KMS-11 (cell line): ENCODE data around the gene SVOPL.

Experiments
- H2AFZ ChIP-seq: fragments of 200-600 bp; sonication (generic); 2 replicates; pipeline ENCODE4 v1.6.1; 2016; ENCODE audit warnings: antibody characterized with exemption, mixed run types, low read depth
- H3K27ac ChIP-seq: fragments of 200-600 bp; sonication (generic); 2 replicates; pipeline ENCODE4 v1.6.1; 2016; ENCODE audit warnings: mild to moderate bottlenecking, mixed run types
- H3K27me3 ChIP-seq: fragments of 200-600 bp; sonication (generic); 2 replicates; pipeline ENCODE4 v1.6.1; 2017; ENCODE audit warnings: mild to moderate bottlenecking, low read depth, mixed run types, moderate library complexity; ENCODE audit not compliant: insufficient read depth
- H3K36me3 ChIP-seq: fragments of 200-600 bp; sonication (generic); 2 replicates; pipeline ENCODE4 v1.6.1; 2017; ENCODE audit warnings: mild to moderate bottlenecking, mixed run types; ENCODE audit not compliant: insufficient read depth
- H3K4me1 ChIP-seq: fragments of 200-600 bp; sonication (generic); 2 replicates; pipeline ENCODE4 v1.6.1; 2016; ENCODE audit warnings: mild to moderate bottlenecking, low read depth, mixed run types; ENCODE audit not compliant: poor library complexity, severe bottlenecking
- H3K4me2 ChIP-seq: fragments of 200-600 bp; sonication (generic); 2 replicates; pipeline ENCODE4 v1.7.0; 2016; ENCODE audit warnings: mild to moderate bottlenecking, mixed run types
- H3K4me3 ChIP-seq: fragments of 200-600 bp; sonication (generic); IDR thresholded peaks from 2 replicates; pipeline ENCODE4 v1.6.1; 2017; ENCODE audit warnings: low read depth, low read length, mixed read lengths; ENCODE audit not compliant: insufficient read depth
- H3K79me2 ChIP-seq: fragments of 200-600 bp; sonication (generic); 2 replicates; pipeline ENCODE4 v1.6.1; 2016; ENCODE audit warnings: low read depth, mixed run types; ENCODE audit not compliant: insufficient read depth
- H3K9ac ChIP-seq: fragments of 200-600 bp; sonication (generic); 2 replicates; pipeline ENCODE4 v1.6.1; 2016; ENCODE audit warnings: mild to moderate bottlenecking, mixed run types
- H4K20me1 ChIP-seq: fragments of 200-600 bp; sonication (generic); 2 replicates; pipeline ENCODE4 v1.6.1; 2016; ENCODE audit warnings: mild to moderate bottlenecking, mixed run types; ENCODE audit not compliant: insufficient read depth
- CTCF ChIP-seq: fragments of 200-600 bp; sonication (generic); conservative IDR thresholded peaks from 2 replicates; pipeline ENCODE4 v1.6.1; 2017; ENCODE audit warnings: low read depth, mild to moderate bottlenecking, antibody characterized with exemption, low read length, moderate library complexity, mixed read lengths

The SVOPL gene

GRCh38 chr7:138625084-138625848, 75.9 kb downstream of the SVOPL start:
- no peak for TF ChIP-seq CTCF
- Histone ChIP-seq H3K4me3 (no peak overlapping the region), H3K27ac (no peak overlapping the region), H3K79me2 (no peaks in the 10 kb centered on the region), H3K4me2 (no peak overlapping the region), H4K20me1 (no peaks in the 10 kb centered on the region), H3K9ac (no peak overlapping the region), H3K36me3 (no peaks in the 10 kb centered on the region), H2AFZ (no peak overlapping the region), H3K27me3 (no peaks in the 10 kb centered on the region), H3K4me1 (no peaks in the 10 kb centered on the region)

- H4K20me1 ChIP-seq = no peaks in the 10 kb centered on the region
- H3K36me3 ChIP-seq = no peaks in the 10 kb centered on the region
- H3K27me3 ChIP-seq = no peaks in the 10 kb centered on the region
- H3K27ac ChIP-seq = no peak overlapping the region
- H2AFZ ChIP-seq = no peak overlapping the region
- H3K4me2 ChIP-seq = no peak overlapping the region
- no peak for TF ChIP-seq CTCF
- no peak overlapping the region for H3K4me3 ChIP-seq
- H3K9ac ChIP-seq = no peak overlapping the region
- no peaks in the 10 kb centered on the region for H3K4me1 ChIP-seq
- H3K79me2 ChIP-seq = no peaks in the 10 kb centered on the region
Observed at GRCh38 chr7:138622841-138623240, 78.3 kb downstream of the SVOPL start.

DNA sequence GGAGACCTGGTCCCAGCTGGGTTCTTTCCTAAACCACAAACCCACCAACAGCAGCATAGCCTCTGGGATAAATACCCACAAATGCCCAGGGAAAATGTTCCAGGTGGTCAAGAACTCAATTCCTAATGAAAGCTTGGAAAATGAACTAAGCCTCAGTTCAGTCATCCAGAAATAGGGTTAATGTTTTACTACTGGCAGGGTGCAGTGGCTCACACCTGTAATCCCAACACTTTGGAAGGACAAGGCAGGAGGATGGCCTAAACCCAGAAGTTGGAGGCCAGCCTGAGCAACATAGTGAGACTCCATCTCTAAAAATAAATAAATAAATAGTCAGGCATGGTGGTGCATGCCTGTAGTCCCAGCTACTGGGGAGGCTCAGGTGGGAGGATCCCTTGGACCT, 82.2 kb downstream of the SVOPL start:
- no peaks in the 10 kb centered on the region for H4K20me1 ChIP-seq
- no peak overlapping the region for H3K27ac ChIP-seq
- H3K9ac ChIP-seq = no peak overlapping the region
- H3K36me3 ChIP-seq = no peaks in the 10 kb centered on the region
- TF ChIP-seq CTCF = no peak
- no peak overlapping the region for H2AFZ ChIP-seq
- H3K4me1 ChIP-seq = no peaks in the 10 kb centered on the region
- H3K4me2 ChIP-seq = no peak overlapping the region
- H3K79me2 ChIP-seq = no peaks in the 10 kb centered on the region
- no peak overlapping the region for H3K4me3 ChIP-seq
- no peaks in the 10 kb centered on the region for H3K27me3 ChIP-seq

GRCh38 chr7:138618506-138618905, 82.7 kb downstream of the SVOPL start:
- Histone ChIP-seq H3K4me2 (no peak overlapping the region), H3K9ac (no peak overlapping the region)

More at GRCh38 chr7:138618506-138618905, 82.7 kb downstream of the SVOPL start:
- H3K36me3 ChIP-seq = no peaks in the 10 kb centered on the region
- no peak overlapping the region for H3K4me3 ChIP-seq
- no peak overlapping the region for H2AFZ ChIP-seq
- H3K4me1 ChIP-seq = no peaks in the 10 kb centered on the region
- no peaks in the 10 kb centered on the region for H3K79me2 ChIP-seq
- no peaks in the 10 kb centered on the region for H4K20me1 ChIP-seq
- H3K27me3 ChIP-seq = no peaks in the 10 kb centered on the region
- H3K27ac ChIP-seq = no peak overlapping the region
- TF ChIP-seq CTCF = no peak
